Measurements from ENCODE around the gene SCYL2.
A peak's percentile ranks its signal among the peaks of the same experiment; 100 is the strongest.
"Not testable (repeated sequence)": the region's sequence is repeated elsewhere in the genome, so short reads cannot be mapped to it uniquely, and the experiment has no call there.

The SCYL2 gene

GRCh38 chr12:100329800-100330199, 62.8 kb downstream of the SCYL2 start:
- no peak for DNase-seq

- DNase-seq: no peak
Observed at GRCh38 chr12:100331871-100332270, 64.9 kb downstream of the SCYL2 start.

GRCh38 chr12:100332852-100333251, 65.9 kb downstream of the SCYL2 start:
- no peak for DNase-seq

- DNase-seq: no peak
Observed at GRCh38 chr12:100337299-100337698, 70.3 kb downstream of the SCYL2 start.

- DNase-seq: no peak
Observed at GRCh38 chr12:100337727-100338126, 70.8 kb downstream of the SCYL2 start.

GRCh38 chr12:100339071-100339470, 72.1 kb downstream of the SCYL2 start:
- no peak for DNase-seq

GRCh38 chr12:100342897-100343296, 75.9 kb downstream of the SCYL2 start:
- not testable (repeated sequence) for DNase-seq

- not testable (repeated sequence) for DNase-seq
Observed at GRCh38 chr12:100344351-100344750, 77.4 kb downstream of the SCYL2 start.

GRCh38 chr12:100345020-100345767, 78.2 kb downstream of the SCYL2 start:
- no peak for DNase-seq

GRCh38 chr12:100346660-100347059, 79.7 kb downstream of the SCYL2 start:
- DNase-seq: peak; percentile 7

GRCh38 chr12:100348657-100349454, 81.9 kb downstream of the SCYL2 start:
- peak; percentile 38 for DNase-seq

GRCh38 chr12:100356644-100357223, 89.8 kb downstream of the SCYL2 start, which contains the start of gene SLC17A8:
Gene SLC17A8 (plus strand): TSS chr12:100357074. CDS start chr12:100357392, 318 bp downstream.
- peak; percentile 27 for DNase-seq

GRCh38 chr12:100359248-100359647, 92.3 kb downstream of the SCYL2 start:
- DNase-seq: no peak

GRCh38 chr12:100359822-100360221, 92.8 kb downstream of the SCYL2 start:
- DNase-seq: no peak

GRCh38 chr12:100360450-100360849, 93.5 kb downstream of the SCYL2 start:
- DNase-seq: no peak

GRCh38 chr12:100364324-100364723, 97.3 kb downstream of the SCYL2 start:
- DNase-seq: no peak

- no peak for DNase-seq
Observed at GRCh38 chr12:100365411-100365810, 98.4 kb downstream of the SCYL2 start.

GRCh38 chr12:100368066-100368465, 101.1 kb downstream of the SCYL2 start:
- no peak for DNase-seq

- DNase-seq: no peak
Observed at GRCh38 chr12:100371146-100371545, 104.2 kb downstream of the SCYL2 start.

GRCh38 chr12:100372853-100373640, 106.1 kb downstream of the SCYL2 start:
- no peak for DNase-seq

GRCh38 chr12:100375038-100375735, 108.2 kb downstream of the SCYL2 start:
- DNase-seq: no peak

GRCh38 chr12:100376161-100376560, 109.2 kb downstream of the SCYL2 start:
- no peak for DNase-seq

Data from NCI-H748 treated with DMSO at 0.1 percent for 48 hours (cell line).